Measurements from ENCODE around the gene RBMS3.

DNA sequence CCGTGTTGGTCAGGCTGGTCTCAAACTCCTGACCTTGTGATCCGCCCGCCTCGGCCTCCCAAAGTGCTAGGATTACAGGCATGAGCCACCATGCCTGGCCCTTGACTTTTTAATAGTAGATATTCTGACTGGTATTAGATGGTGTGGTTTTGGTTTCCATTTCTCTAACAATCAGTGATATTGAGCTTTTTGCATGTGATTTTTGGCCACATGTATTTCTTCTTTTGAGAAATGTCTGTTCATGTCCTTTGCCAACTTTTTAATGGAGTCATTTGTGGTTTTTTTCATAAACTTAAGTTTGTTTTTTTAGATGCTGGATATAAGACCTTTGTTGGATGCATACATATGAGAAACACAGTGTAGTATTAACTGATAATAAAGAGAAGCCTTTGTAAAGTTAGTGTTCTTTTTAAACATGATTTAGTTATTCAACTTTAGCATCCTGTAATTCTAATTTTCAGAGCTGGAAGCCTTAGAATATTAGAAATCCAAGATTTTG, 280.8 kb downstream of the RBMS3 start:
- no peak for TF ChIP-seq EZH2 (conservative IDR thresholded peaks at IDR 0.05; ENCODE audit: low read depth, low read length)
- TF ChIP-seq, protein P1, sequence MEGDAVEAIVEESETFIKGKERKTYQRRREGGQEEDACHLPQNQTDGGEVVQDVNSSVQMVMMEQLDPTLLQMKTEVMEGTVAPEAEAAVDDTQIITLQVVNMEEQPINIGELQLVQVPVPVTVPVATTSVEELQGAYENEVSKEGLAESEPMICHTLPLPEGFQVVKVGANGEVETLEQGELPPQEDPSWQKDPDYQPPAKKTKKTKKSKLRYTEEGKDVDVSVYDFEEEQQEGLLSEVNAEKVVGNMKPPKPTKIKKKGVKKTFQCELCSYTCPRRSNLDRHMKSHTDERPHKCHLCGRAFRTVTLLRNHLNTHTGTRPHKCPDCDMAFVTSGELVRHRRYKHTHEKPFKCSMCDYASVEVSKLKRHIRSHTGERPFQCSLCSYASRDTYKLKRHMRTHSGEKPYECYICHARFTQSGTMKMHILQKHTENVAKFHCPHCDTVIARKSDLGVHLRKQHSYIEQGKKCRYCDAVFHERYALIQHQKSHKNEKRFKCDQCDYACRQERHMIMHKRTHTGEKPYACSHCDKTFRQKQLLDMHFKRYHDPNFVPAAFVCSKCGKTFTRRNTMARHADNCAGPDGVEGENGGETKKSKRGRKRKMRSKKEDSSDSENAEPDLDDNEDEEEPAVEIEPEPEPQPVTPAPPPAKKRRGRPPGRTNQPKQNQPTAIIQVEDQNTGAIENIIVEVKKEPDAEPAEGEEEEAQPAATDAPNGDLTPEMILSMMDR (CRISPR knock-in tag; IDR thresholded peaks at IDR 0.05), result no peak
